BE2C (cell line): ENCODE measurements around the gene ARVCF.

Source experiments
- DNase-seq: peaks from one replicate; pipeline ENCODE4 v3.0.0-alpha.2; 2020
- H3K27me3 ChIP-seq: fragments of 250-450 bp; sonication (Bioruptor Pico); 2 replicates; pipeline ENCODE4 v1.5.1; 2020; ENCODE audit warnings: mild to moderate bottlenecking
- H3K36me3 ChIP-seq: fragments of 250-450 bp; sonication (Bioruptor Pico); 2 replicates; pipeline ENCODE4 v1.5.1; 2020; ENCODE audit warnings: mild to moderate bottlenecking
- H3K4me1 ChIP-seq: fragments of 250-450 bp; sonication (Bioruptor Pico); 2 replicates; pipeline ENCODE4 v1.5.1; 2020
- H3K4me3 ChIP-seq: 2 replicates; pipeline ENCODE4 v1.5.1; 2011; ENCODE audit warnings: low read depth, low read length
- H3K9me3 ChIP-seq: fragments of 250-450 bp; sonication (Bioruptor Pico); 2 replicates; pipeline ENCODE4 v1.5.1; 2020
- CTCF ChIP-seq: IDR thresholded peaks from 2 replicates; pipeline ENCODE4 v1.5.1; 2012; ENCODE audit warnings: mild to moderate bottlenecking, low read depth, low read length

Gene ARVCF

DNA sequence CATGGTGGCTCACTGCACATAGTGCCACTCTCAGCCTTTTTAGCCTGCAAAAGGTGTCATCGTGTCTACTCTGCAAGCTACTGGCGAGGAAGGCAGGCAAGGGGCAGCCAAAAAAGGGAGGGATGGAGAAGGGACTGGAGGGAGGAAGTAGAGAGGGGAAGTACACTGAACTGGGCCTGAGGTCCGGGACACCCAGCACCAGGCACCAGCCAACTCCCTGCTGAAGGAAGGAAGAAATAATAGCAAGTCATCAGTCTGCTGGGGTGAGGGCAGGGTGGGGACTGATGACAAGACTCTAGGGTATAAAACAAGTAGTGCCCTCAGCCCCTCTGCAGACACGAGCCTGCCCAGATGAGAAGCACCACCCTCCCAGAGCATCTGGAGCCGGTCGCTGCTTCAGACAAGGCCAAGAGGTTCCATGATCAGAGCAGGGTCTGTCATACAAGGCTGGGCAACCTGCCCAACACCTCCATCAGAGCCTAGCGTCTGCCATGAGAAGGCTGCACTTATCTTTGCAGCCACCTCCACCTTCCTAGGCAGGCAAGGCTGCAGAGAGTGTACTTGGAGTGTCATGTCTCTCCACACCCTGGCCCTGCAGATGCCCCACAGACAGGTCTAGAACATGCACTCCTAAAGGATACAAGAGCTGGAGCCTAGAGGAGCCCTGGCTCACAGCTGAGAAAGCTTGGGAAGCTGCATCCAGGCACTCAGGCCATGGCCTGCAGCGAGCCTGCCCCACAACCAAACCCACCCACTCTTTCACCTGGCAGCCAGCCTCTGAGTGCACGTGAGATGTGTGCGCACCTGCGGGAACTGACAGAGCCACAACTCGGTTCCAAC lies 84.0 kb downstream of the ARVCF start:
- TF ChIP-seq CTCF = no peak
- H3K27me3 ChIP-seq = no peaks in the 10 kb centered on the region
- no peak for DNase-seq
- H3K9me3 ChIP-seq = no peaks in the 10 kb centered on the region; the same call in 1 of the 2 replicates
- no peak overlapping the region for H3K4me3 ChIP-seq
- 0 out of 2 replicates have a peak, but pooled peaks cover 9% of the 10 kb centered on the region for H3K4me1 ChIP-seq
- no peaks in the 10 kb centered on the region; the same call in 1 of the 2 replicates for H3K36me3 ChIP-seq

DNA sequence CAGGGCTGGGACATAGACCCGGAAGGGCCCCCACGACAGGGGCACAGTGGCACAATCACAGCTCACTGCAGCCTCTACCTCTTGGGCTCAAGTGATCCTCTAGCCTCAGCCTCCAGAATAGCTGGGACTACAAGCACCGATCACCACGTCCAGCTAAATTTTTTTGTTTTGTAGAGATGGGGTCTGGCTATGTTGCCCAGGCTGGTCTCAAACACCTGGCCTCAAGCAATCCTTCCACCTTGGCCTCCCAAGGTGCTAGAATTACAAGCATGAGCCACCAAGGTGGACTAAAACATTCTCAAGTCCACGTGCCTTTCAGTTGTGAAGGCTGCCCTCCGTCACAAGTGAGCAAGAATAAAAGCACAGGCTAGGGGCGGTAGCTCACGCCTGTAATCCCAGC lies 85.1 kb downstream of the ARVCF start:
- H3K9me3 ChIP-seq = no peaks in the 10 kb centered on the region; the same call in 1 of the 2 replicates
- H3K4me3 ChIP-seq = no peak overlapping the region
- H3K36me3 ChIP-seq = no peaks in the 10 kb centered on the region
- 0 out of 2 replicates have a peak, but pooled peaks cover 9% of the 10 kb centered on the region for H3K4me1 ChIP-seq
- DNase-seq = no peak
- TF ChIP-seq CTCF = no peak
- no peaks in the 10 kb centered on the region for H3K27me3 ChIP-seq

DNA sequence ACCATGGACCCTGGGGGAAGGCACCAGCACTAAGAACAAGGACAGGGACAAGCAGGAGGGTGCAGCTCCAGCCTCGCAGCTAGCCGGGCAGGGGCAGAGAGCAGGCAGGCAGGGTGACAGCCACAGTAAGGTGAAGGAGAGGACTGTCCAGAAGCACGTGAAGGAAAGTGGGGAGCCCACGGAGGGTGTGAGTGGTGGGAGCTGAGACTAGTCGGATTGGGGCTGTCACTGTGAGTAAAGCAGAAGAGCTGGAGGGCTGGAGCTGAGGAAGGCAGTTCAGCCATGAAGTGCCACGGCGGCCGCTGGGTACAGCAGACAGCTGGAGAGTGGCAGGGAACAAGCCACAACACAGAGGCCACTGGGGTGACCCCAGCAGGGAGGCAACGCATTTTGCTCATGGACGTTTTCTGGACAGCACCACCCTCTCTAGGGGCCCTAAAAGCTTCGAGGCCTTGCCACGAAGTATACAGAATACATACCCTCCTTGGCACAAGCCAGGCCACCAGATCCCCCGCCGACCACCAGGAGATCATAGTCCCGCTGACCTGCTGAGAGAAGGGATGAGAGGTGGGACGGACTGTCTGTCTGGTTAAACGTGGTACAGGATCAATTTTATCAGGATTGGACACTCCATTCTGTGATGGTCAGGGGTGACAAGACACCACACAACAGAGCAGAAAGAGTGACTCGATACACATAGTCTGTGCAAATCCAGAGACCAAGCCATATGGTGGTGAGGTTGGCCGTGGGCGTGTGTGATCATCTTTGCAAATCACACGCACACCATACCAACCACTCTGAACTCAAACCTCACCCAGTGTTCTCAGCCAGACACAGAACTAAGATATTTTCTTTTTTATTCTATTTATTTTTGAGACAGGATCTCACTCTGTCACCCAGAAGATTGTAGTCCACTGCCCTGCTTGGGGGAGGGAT lies 85.8 kb downstream of the ARVCF start:
- H3K36me3 ChIP-seq = no peaks in the 10 kb centered on the region
- no peaks in the 10 kb centered on the region for H3K27me3 ChIP-seq
- TF ChIP-seq CTCF = no peak
- H3K4me3 ChIP-seq = no peak overlapping the region
- DNase-seq = no peak
- H3K4me1 ChIP-seq = 0 out of 2 replicates have a peak, but pooled peaks cover 9% of the 10 kb centered on the region
- H3K9me3 ChIP-seq = no peaks in the 10 kb centered on the region; the same call in 1 of the 2 replicates

DNA sequence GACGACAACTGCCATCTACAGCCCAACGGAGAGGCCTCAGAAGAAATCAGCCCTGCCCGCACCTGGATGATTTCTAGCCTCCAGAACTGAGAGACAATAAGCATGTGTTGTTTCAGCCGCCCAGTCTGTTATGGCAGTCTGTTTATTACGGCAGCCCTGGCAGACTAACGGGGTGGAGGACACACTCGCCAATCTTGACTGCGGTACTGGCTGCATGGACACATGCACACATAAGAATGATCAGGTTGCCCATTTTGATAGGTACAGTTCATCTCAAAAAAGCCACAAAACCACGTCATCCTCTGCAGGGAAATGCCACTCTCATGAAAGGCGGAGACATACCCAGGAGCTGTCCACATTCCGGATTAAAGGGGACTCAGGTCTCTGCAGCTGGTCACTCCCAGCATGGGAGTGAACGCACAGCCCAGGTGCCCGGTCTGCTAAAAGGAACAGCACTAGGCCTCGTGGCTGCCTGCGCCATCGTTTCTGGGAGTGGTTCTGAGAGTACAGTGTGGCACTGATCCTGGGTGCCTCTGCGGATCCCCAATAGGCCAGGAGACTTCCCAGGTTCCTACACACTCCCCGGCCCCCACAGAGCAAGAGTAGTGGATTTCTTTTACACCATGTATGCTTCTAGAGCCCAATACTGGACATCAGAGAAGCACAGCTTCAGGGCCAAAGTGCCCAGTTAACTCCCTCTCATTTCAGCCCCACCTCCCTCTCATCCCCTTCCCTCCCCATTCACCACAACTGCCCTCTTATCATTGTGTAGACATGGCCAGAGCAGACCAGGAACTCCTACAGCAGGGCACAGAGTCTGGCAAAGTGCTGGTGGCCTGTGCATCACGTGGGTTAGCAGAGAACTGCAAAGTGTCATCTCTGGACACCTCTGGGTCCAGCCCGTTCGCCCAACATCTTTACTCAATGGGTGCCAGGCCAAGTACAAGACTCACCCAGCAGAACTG lies 86.8 kb downstream of the ARVCF start:
- no peak for TF ChIP-seq CTCF
- 0 out of 2 replicates have a peak, but pooled peaks cover 9% of the 10 kb centered on the region for H3K4me1 ChIP-seq
- no peaks in the 10 kb centered on the region; the same call in 1 of the 2 replicates for H3K9me3 ChIP-seq
- H3K36me3 ChIP-seq = no peaks in the 10 kb centered on the region
- no peak overlapping the region for H3K4me3 ChIP-seq
- no peaks in the 10 kb centered on the region for H3K27me3 ChIP-seq
- DNase-seq = no peak

DNA sequence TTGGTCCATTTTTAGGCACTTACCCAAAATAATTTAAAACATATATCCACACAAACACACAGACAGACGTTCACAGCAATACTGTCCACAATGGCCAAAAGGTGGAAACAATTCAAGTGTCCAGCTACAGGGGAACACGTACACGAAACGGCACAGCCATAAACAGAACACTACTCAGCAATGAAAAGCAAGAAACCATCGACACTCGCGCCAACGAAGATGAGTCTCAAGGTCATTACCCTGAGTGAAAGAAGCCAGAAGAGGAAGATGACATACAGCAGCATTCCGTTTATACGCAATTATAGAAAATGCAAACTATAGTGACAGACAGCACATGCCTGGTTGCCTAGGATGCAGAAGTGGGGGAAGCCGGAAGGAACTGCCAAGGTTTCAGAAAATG lies 88.4 kb downstream of the ARVCF start:
- H3K27me3 ChIP-seq = no peaks in the 10 kb centered on the region
- no peaks in the 10 kb centered on the region for H3K36me3 ChIP-seq
- no peak for TF ChIP-seq CTCF
- no peaks in the 10 kb centered on the region for H3K9me3 ChIP-seq
- no peak overlapping the region for H3K4me3 ChIP-seq
- H3K4me1 ChIP-seq = 0 out of 2 replicates have a peak, but pooled peaks cover 4% of the 10 kb centered on the region
- DNase-seq = no peak
